ENCODE results near the gene RPL13. TPM values are rescaled to one million over a fixed set of nuclear protein-coding genes. Genes with fewer than 3 reads are reported as not detected.

RPL13 gene
- total and polyA plus RNA-seq, 2 of the 13 experiments (the other 11 are each of a cell fraction or from before 2014, with no cell fraction given) = 2,988 to 4,411 TPM

DNA sequence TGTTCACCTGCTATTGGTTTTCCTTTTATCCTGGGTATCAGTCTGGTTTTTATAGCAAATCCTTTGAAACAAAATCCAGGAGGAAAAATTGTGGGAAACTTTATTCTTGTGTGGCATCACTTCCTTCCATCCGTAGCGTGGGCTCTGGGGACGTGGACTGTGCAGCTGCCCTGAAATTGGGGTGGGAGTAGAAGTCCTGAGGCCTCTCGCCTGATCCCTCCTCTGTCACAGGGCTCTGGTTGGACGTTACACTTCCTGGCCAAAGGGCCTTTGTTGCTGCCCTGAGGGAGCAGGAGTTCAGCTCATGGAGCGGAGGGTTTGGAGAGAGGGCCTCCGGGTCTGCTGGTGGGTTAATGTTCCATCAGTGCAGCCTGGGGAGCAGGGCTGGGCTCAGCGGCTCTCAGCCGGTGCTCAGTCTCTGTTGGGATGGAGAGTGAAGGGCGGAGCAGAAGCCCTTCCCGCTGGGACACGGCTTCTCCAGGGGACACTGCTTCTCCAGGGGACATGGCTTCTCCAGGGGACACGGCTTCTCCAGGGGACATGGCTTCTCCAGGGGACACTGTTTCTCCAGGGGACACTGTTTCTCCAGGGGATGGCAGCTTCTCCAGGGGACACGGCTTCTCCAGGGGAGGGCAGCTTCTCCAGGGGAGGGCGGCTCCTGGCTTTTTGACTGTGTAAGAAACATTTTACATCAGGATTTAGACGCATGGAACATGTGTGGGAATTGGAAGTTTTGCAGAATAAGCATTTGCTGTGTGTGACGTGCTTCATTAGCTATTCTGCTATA, 15.2 kb upstream of the RPL13 start (continued):
- TF ChIP-seq ZNF318 (CRISPR knock-in tag; IDR thresholded peaks at IDR 0.05) (no peak), ZNF7 (CRISPR knock-in tag; IDR thresholded peaks at IDR 0.05) (no peak), TEAD2 (CRISPR knock-in tag; IDR thresholded peaks at IDR 0.05) (no peak), HOXA9 (CRISPR knock-in tag; IDR thresholded peaks at IDR 0.05; ENCODE audit: borderline replicate concordance) (no peak), CBX1 (IDR thresholded peaks at IDR 0.05; ENCODE audit: low read depth) (peak; percentile 49), MATR3 (CRISPR knock-in tag; IDR thresholded peaks at IDR 0.05) (no peak), ZNF619 (CRISPR knock-in tag; IDR thresholded peaks at IDR 0.05) (peak; percentile 83; the same call in 1 of the 2 replicates), NCOR1 (IDR thresholded peaks at IDR 0.05; ENCODE audit: borderline replicate concordance, low read length) (peak; percentile 89), ZBTB49 (CRISPR knock-in tag; IDR thresholded peaks at IDR 0.05; ENCODE audit: borderline replicate concordance) (no peak), AGO1 (IDR thresholded peaks at IDR 0.05; ENCODE audit: low read depth, low read length, poor library complexity, severe bottlenecking) (no peak), BCL6 (CRISPR knock-in tag; IDR thresholded peaks at IDR 0.05) (no peak; the same call in 1 of the 2 replicates), ZSCAN20 (CRISPR knock-in tag; IDR thresholded peaks at IDR 0.05; ENCODE audit: borderline replicate concordance) (0 out of 2 replicates have a peak, but pooled peaks have one; percentile 49), BRCA1 (CRISPR knock-in tag; IDR thresholded peaks at IDR 0.05) (no peak), POLR2A (IDR thresholded peaks at IDR 0.05; ENCODE audit: insufficient read depth in 1 of 2, low read depth in 2 of 2, low read length in 2 of 2) (no peak), NCOA2 (CRISPR knock-in tag; IDR thresholded peaks at IDR 0.05) (no peak)
- TF ChIP-seq, protein P1, sequence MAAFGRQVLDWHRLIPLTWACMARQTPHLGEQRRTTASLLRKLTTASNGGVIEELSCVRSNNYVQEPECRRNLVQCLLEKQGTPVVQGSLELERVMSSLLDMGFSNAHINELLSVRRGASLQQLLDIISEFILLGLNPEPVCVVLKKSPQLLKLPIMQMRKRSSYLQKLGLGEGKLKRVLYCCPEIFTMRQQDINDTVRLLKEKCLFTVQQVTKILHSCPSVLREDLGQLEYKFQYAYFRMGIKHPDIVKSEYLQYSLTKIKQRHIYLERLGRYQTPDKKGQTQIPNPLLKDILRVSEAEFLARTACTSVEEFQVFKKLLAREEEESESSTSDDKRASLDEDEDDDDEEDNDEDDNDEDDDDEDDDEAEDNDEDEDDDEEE (CRISPR knock-in tag; IDR thresholded peaks at IDR 0.05) = no peak
- TF ChIP-seq, protein P2, sequence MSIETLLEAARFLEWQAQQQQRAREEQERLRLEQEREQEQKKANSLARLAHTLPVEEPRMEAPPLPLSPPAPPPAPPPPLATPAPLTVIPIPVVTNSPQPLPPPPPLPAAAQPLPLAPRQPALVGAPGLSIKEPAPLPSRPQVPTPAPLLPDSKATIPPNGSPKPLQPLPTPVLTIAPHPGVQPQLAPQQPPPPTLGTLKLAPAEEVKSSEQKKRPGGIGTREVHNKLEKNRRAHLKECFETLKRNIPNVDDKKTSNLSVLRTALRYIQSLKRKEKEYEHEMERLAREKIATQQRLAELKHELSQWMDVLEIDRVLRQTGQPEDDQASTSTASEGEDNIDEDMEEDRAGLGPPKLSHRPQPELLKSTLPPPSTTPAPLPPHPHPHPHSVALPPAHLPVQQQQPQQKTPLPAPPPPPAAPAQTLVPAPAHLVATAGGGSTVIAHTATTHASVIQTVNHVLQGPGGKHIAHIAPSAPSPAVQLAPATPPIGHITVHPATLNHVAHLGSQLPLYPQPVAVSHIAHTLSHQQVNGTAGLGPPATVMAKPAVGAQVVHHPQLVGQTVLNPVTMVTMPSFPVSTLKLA (IDR thresholded peaks at IDR 0.05) = 0 out of 2 replicates have a peak, but pooled peaks have one; percentile 14
